GM12878 (cell line): Measurements from ENCODE around the gene CBX7. TPM values are rescaled to one million over a fixed set of nuclear protein-coding genes. Genes with fewer than 3 reads are reported as not detected.
"Not testable (repeated sequence)": the region's sequence is repeated elsewhere in the genome, so short reads cannot be mapped to it uniquely, and the experiment has no call there.

Source experiments
- ATAC-seq: fragments of 200-7000 bp; cut with Tn5 transposase; 3 replicates; pipeline ENCODE4 v1.9.1; 2020; ENCODE audit warnings: mild to moderate bottlenecking, moderate library complexity
- BruUV-seq: library from RNA; stranded (reverse); fragments of 400-500 nt; replicated peaks from 2 replicates; lab custom pipeline; 2021; lab: Mats Ljungman, UMichigan
- CTCF ChIA-PET: fragments of 300-600 bp; sonication (Branson Sonifier 250); formaldehyde crosslinking; extraction: SDS; loops from one replicate; lab custom pipeline; 2021; ENCODE audit warnings: inconsistent platforms; lab: Yijun Ruan, JAX
- POLR2A ChIA-PET: fragments of 350-600 bp; formaldehyde crosslinking; extraction: SDS; loops from one replicate; lab custom pipeline; 2021; ENCODE audit warnings: inconsistent platforms; lab: Charles Lee
- RAD21 ChIA-PET: fragments of 300-600 bp; sonication (Branson Sonifier 250); formaldehyde crosslinking; loops from one replicate; lab custom pipeline; 2023; ENCODE audit warnings: antibody characterized with exemption; ENCODE audit not compliant: unreplicated experiment; lab: Charles Lee
- SMC1A ChIA-PET: fragments of 300-600 bp; sonication (Branson Sonifier 250); formaldehyde crosslinking; loops from one replicate; lab custom pipeline; 2023; ENCODE audit not compliant: unreplicated experiment, uncharacterized antibody; lab: Charles Lee
- DNase-seq: peaks from one replicate; pipeline ENCODE4 v3.0.0-alpha.2; 2011; ENCODE audit warnings: low read depth, low spot score
- FAIRE-seq: peaks from 3 replicates; lab custom pipeline; 2011; peaks lifted over from hg19 to GRCh38; lab: Jason Lieb, UNC
- H2AFZ ChIP-seq: 2 replicates; pipeline ENCODE4 v1.6.0; 2011; ENCODE audit warnings: low read depth, low read length, control low read depth; ENCODE audit not compliant: control insufficient read depth
- H3K27ac ChIP-seq: 2 replicates; pipeline ENCODE4 v1.5.1; 2011; ENCODE audit warnings: control low read depth; ENCODE audit not compliant: control insufficient read depth, insufficient read depth
- H3K27me3 ChIP-seq, 2 experiments: replicated peaks in 1 of 2; 2 replicates each; pipeline versions ENCODE4 v1.6.0 to v1.6.1; 2011; ENCODE audit warnings: low read length in 1 of 2; ENCODE audit not compliant: control insufficient read depth in 2 of 2, insufficient read depth in 2 of 2
- H3K36me3 ChIP-seq, 2 experiments: 2 replicates each; pipeline ENCODE4 v1.5.1; 2011; ENCODE audit warnings: low read length in 1 of 2; ENCODE audit not compliant: control insufficient read depth in 2 of 2, insufficient read depth in 2 of 2
- H3K4me1 ChIP-seq: 2 replicates; pipeline ENCODE4 v1.6.1; 2011; ENCODE audit warnings: mild to moderate bottlenecking, low read length, moderate library complexity, mixed read lengths; ENCODE audit not compliant: control insufficient read depth, insufficient read depth
- H3K4me2 ChIP-seq: 2 replicates; pipeline ENCODE4 v1.6.0; 2011; ENCODE audit warnings: control low read depth; ENCODE audit not compliant: control insufficient read depth, insufficient read depth
- H3K4me3 ChIP-seq: fragments of 200-600 bp; sonication (generic); 2 replicates; pipeline ENCODE4 v1.5.1; 2016
- H3K79me2 ChIP-seq: 2 replicates; pipeline ENCODE4 v1.6.0; 2011; ENCODE audit warnings: low read length; ENCODE audit not compliant: control insufficient read depth, insufficient read depth
- H3K9ac ChIP-seq: 2 replicates; pipeline ENCODE4 v1.8.0; 2011; ENCODE audit warnings: low read length, control low read depth, mixed read lengths; ENCODE audit not compliant: control insufficient read depth, insufficient read depth
- H3K9me3 ChIP-seq: replicated peaks from 3 replicates; pipeline ENCODE4 v1.5.1; 2011; ENCODE audit warnings: mild to moderate bottlenecking, low read length; ENCODE audit not compliant: control insufficient read depth, insufficient read depth
- H4K20me1 ChIP-seq: 2 replicates; pipeline ENCODE4 v1.6.0; 2011; ENCODE audit not compliant: control insufficient read depth, insufficient read depth
- ATF2 ChIP-seq: IDR thresholded peaks from 2 replicates; pipeline ENCODE4 v1.6.1; 2012; ENCODE audit warnings: low read length, inconsistent platforms
- ATF3 ChIP-seq: IDR thresholded peaks from 2 replicates; pipeline ENCODE4 v1.6.1; 2011; ENCODE audit warnings: low read depth, mild to moderate bottlenecking, low read length, moderate library complexity, borderline replicate concordance; ENCODE audit errors: extremely low read depth
- CREM ChIP-seq: IDR thresholded peaks from 2 replicates; pipeline ENCODE4 v1.6.1; 2014; ENCODE audit warnings: antibody characterized with exemption, low read depth
- KLF5 ChIP-seq: fragments of 450-650 bp; IDR thresholded peaks from 2 replicates; pipeline ENCODE4 v1.6.1; 2014; ENCODE audit warnings: mild to moderate bottlenecking; ENCODE audit not compliant: partially characterized antibody
- NRF1 ChIP-seq: conservative IDR thresholded peaks from 2 replicates; pipeline ENCODE4 v1.6.1; 2011; ENCODE audit warnings: mild to moderate bottlenecking, low read depth, low read length, improper control_type of control experiment
- RCOR1 ChIP-seq: conservative IDR thresholded peaks from 2 replicates; pipeline ENCODE4 v1.6.1; 2012; ENCODE audit warnings: low read depth, low read length, improper control_type of control experiment
- SP1 ChIP-seq: IDR thresholded peaks from one replicate; pipeline ENCODE4 v1.6.1; 2011; ENCODE audit warnings: low read depth, low read length
- TCF7 ChIP-seq: IDR thresholded peaks from 2 replicates; pipeline ENCODE4 v1.6.1; 2014; ENCODE audit warnings: antibody characterized with exemption, borderline replicate concordance
- YBX1 ChIP-seq: fragments of 450-650 bp; IDR thresholded peaks from 2 replicates; pipeline ENCODE4 v1.6.1; 2016; ENCODE audit warnings: antibody characterized with exemption
- ZBTB33 ChIP-seq: fragments of 450-650 bp; IDR thresholded peaks from 2 replicates; pipeline ENCODE4 v1.6.1; 2017; ENCODE audit warnings: mild to moderate bottlenecking
- ZNF207 ChIP-seq: fragments of 450-650 bp; IDR thresholded peaks from 2 replicates; pipeline ENCODE4 v1.6.1; 2014; ENCODE audit warnings: antibody characterized with exemption, mild to moderate bottlenecking, borderline replicate concordance
- WGBS: methylation state at CpG from one replicate; pipeline ENCODE4 v1.1.6; 2016; ENCODE audit warnings: low lambda C conversion rate; ENCODE audit not compliant: insufficient replicate concordance, insufficient coverage; ENCODE audit errors: missing lambda C conversion rate; 5-methylcytosine and 5-hydroxymethylcytosine counted together
- in situ Hi-C: fragments of 300-500 bp; cut with MboI; formaldehyde crosslinking; loops from 9 replicates; pipeline ENCODE4 v1.14.3; 2018; ENCODE audit warnings: mixed read lengths
- intact Hi-C: fragments of 100-400 bp; cut with micrococcal nuclease; formaldehyde crosslinking; loops from one replicate; pipeline ENCODE4 v1.14.2; 2022; ENCODE audit not compliant: unreplicated experiment
- polyA plus RNA-seq, 11 experiments: library from polyadenylated mRNA; depleted of rRNA in 4 of 11; unstranded in 6 of 11; stranded (reverse) in 5 of 11; fragments of >200 nt; fragmentation: Nextera tagmentation in 4 of 11; fragmentation: Illumina TruSeq in 1 of 11; extraction: Ambion mirVana in 4 of 11; extraction: Trizol in 1 of 11; gene quantifications; 1 replicate in 1 of 11; 2 replicates in 10 of 11; pipeline versions ENCODE4 v1.2.1 to v1.2.3, GENCODE V29; 2011 to 2016; ENCODE audit warnings: inconsistent platforms in 2 of 11, missing spikeins in 2 of 11, low read depth in 1 of 11
- total RNA-seq, 4 experiments: library from RNA; depleted of rRNA in 3 of 4; stranded (reverse); fragments of >200 nt in 3 of 4; fragmentation: Illumina TruSeq in 1 of 4; extraction: Trizol in 1 of 4; gene quantifications; 2 replicates each; pipeline versions ENCODE4 v1.2.1 to v1.2.3, GENCODE V29; 2013 to 2021

Gene CBX7
- total and polyA plus RNA-seq, 10 of the 15 experiments (the other 5 are each of a cell fraction or from before 2014, with no cell fraction given) = 0.18 to 17.2 (median 5.6) TPM

GRCh38 chr22:39166547-39166946, 14.1 kb upstream of the CBX7 start:
- no TSS peak for BruUV-seq
- Histone ChIP-seq H2AFZ (no peak overlapping the region), H4K20me1 (no peaks in the 10 kb centered on the region), H3K79me2 (no peaks in the 10 kb centered on the region), H3K4me3 (no peak overlapping the region), H3K27ac (no peak overlapping the region), H3K9ac (no peak overlapping the region), H3K4me2 (no peak overlapping the region), H3K9me3 (no peaks in the 10 kb centered on the region; the same call in 1 of the 3 replicates), H3K4me1 (peaks cover 6% of the 10 kb centered on the region), H3K27me3 (no peaks in the 10 kb centered on the region; a peak in 1 of 4 replicates), H3K36me3 (no peaks in the 10 kb centered on the region)
- FAIRE-seq (no peak), DNase-seq (no peak), ATAC-seq (no peak)
- 92% methylated on average over 5 of the region's 5 CpGs for WGBS
- ChIA-PET RAD21 (no interaction called here), SMC1A (interaction anchor here (1.2 to 2.5 kb wide), 6 partner anchors 12 to 163 kb away, joined by 4 to 13 read pairs (median 5); no protein-coding TSS in a partner anchor), CTCF (no interaction called here), POLR2A (no interaction called here)
- intact Hi-C loops (no loop called here), in situ Hi-C loops (loop anchor here (25.0 kb wide), 1 partner anchor 346 kb away; the partner anchor contains the start of genes ATF4 and MIEF1)
- no peak for TF ChIP-seq ATF3
- TF ChIP-seq NRF1 = no peak
- no peak for TF ChIP-seq YBX1
- no peak for TF ChIP-seq RCOR1
- no peak for TF ChIP-seq KLF5
- TF ChIP-seq TCF7 = no peak
- TF ChIP-seq SP1 = no peak
- no peak for TF ChIP-seq CREM
- TF ChIP-seq ZNF207 = no peak
- TF ChIP-seq ZBTB33 = no peak
- TF ChIP-seq ATF2 = no peak

GRCh38 chr22:39156093-39156492, 3.6 kb upstream of the CBX7 start:
- BruUV-seq, H3K79me2 ChIP-seq, H3K4me2 ChIP-seq, H3K4me3 ChIP-seq, ATAC-seq, POLR2A ChIA-PET, H3K9ac ChIP-seq, CTCF ChIA-PET, FAIRE-seq, H3K27ac ChIP-seq, DNase-seq, H3K36me3 ChIP-seq, H4K20me1 ChIP-seq, intact Hi-C loops, H2AFZ ChIP-seq, H3K9me3 ChIP-seq: not testable (repeated sequence)
- H3K4me1 ChIP-seq = peaks cover 14% of the 10 kb centered on the region
- H3K27me3 ChIP-seq = peaks cover 3 to 12% of the 10 kb centered on the region in 2 experiments
- WGBS = 86% methylated on average over 7 of the region's 8 CpGs
- RAD21 ChIA-PET = interaction anchor here (0.6 kb wide), 2 partner anchors 50 to 1523 kb away, joined by 3 read pairs; no protein-coding TSS in a partner anchor
- SMC1A ChIA-PET = interaction anchor here (1.0 kb wide), 1 partner anchor 13 kb away, joined by 3 read pairs; no protein-coding TSS in a partner anchor
- in situ Hi-C loops = loop anchor here (25.0 kb wide), 1 partner anchor 356 kb away; the partner anchor contains the start of genes ATF4 and MIEF1
